Measurements from ENCODE around the gene MINDY4.
"Not testable (repeated sequence)": the region's sequence is repeated elsewhere in the genome, so short reads cannot be mapped to it uniquely, and the experiment has no call there.

MINDY4 gene

GRCh38 chr7:30800785-30801252 lies 29.6 kb downstream of the MINDY4 start:
- peak; percentile 76 for TF ChIP-seq CTCF (IDR thresholded peaks at IDR 0.05; ENCODE audit: insufficient read depth, low read depth, low read length, missing control alignments)
- DNase-seq (ENCODE audit: low read depth): peak; percentile 81
- no peak overlapping the region for H3K4me3 ChIP-seq (ENCODE audit: low read length)

GRCh38 chr7:30802812-30803211 lies 31.6 kb downstream of the MINDY4 start:
- no peak overlapping the region for H3K4me3 ChIP-seq (ENCODE audit: low read length)
- DNase-seq (ENCODE audit: low read depth): no peak
- no peak for TF ChIP-seq CTCF (IDR thresholded peaks at IDR 0.05; ENCODE audit: insufficient read depth, low read depth, low read length, missing control alignments)

GRCh38 chr7:30804078-30804661 lies 33.0 kb downstream of the MINDY4 start:
- DNase-seq (ENCODE audit: low read depth): peak; percentile 72
- H3K4me3 ChIP-seq (ENCODE audit: low read length): no peak overlapping the region
- no peak for TF ChIP-seq CTCF (IDR thresholded peaks at IDR 0.05; ENCODE audit: insufficient read depth, low read depth, low read length, missing control alignments)

GRCh38 chr7:30805081-30805691 lies 34.0 kb downstream of the MINDY4 start:
- H3K4me3 ChIP-seq (ENCODE audit: low read length): no peak overlapping the region
- no peak for TF ChIP-seq CTCF (IDR thresholded peaks at IDR 0.05; ENCODE audit: insufficient read depth, low read depth, low read length, missing control alignments)
- no peak for DNase-seq (ENCODE audit: low read depth)

- TF ChIP-seq CTCF (IDR thresholded peaks at IDR 0.05; ENCODE audit: insufficient read depth, low read depth, low read length, missing control alignments): no peak
- no peak overlapping the region for H3K4me3 ChIP-seq (ENCODE audit: low read length)
- no peak for DNase-seq (ENCODE audit: low read depth)
These were observed 34.7 kb downstream of the MINDY4 start for GRCh38 chr7:30805931-30806330.

- not testable (repeated sequence) for H3K4me3 ChIP-seq (ENCODE audit: low read length); DNase-seq (ENCODE audit: low read depth)
These were observed 36.3 kb downstream of the MINDY4 start for GRCh38 chr7:30807477-30807876.

GRCh38 chr7:30807941-30808340 lies 36.7 kb downstream of the MINDY4 start:
- not testable (repeated sequence) for H3K4me3 ChIP-seq (ENCODE audit: low read length); DNase-seq (ENCODE audit: low read depth)

- no peak for DNase-seq (ENCODE audit: low read depth)
- TF ChIP-seq CTCF (IDR thresholded peaks at IDR 0.05; ENCODE audit: insufficient read depth, low read depth, low read length, missing control alignments): no peak
These were observed 39.8 kb downstream of the MINDY4 start for GRCh38 chr7:30810986-30811385.

More at GRCh38 chr7:30810986-30811385, 39.8 kb downstream of the MINDY4 start:
- no peak overlapping the region for H3K4me3 ChIP-seq (ENCODE audit: low read length)
